Caco-2 (cell line): ENCODE data around the gene ANK2. TPM values are rescaled to one million over a fixed set of nuclear protein-coding genes. Genes with fewer than 3 reads are reported as not detected.

Experiments
- BruUV-seq: library from RNA; stranded (reverse); fragments of 400-500 nt; replicated peaks from 2 replicates; lab custom pipeline; 2021; lab: Mats Ljungman, UMichigan
- CTCF ChIA-PET: fragments of 300-600 bp; sonication (Branson Sonifier 250); formaldehyde crosslinking; loops from one replicate; lab custom pipeline; 2022; ENCODE audit warnings: antibody characterized with exemption; lab: Charles Lee
- POLR2A ChIA-PET: fragments of 300-600 bp; sonication (Branson Sonifier 250); formaldehyde crosslinking; loops from one replicate; lab custom pipeline; 2022; ENCODE audit warnings: antibody characterized with exemption; lab: Charles Lee
- DNase-seq, 2 experiments: peaks; one replicate each; pipeline versions ENCODE4 v3.0.0 to v3.0.0-alpha.2; 2020 to 2022
- H3K27me3 ChIP-seq: replicated peaks from 2 replicates; pipeline ENCODE4 v1.6.0; 2011; ENCODE audit warnings: low read length; ENCODE audit not compliant: control insufficient read depth, insufficient read depth
- H3K36me3 ChIP-seq: 2 replicates; pipeline ENCODE4 v1.5.1; 2011; ENCODE audit warnings: low read length; ENCODE audit not compliant: control insufficient read depth, insufficient read depth
- H3K4me1 ChIP-seq: fragments of 250-450 bp; sonication (Bioruptor Pico); 2 replicates; pipeline ENCODE4 v1.5.1; 2020; ENCODE audit warnings: mild to moderate bottlenecking
- H3K4me3 ChIP-seq: 2 replicates; pipeline ENCODE4 v1.5.1; 2011; ENCODE audit warnings: low read depth, mild to moderate bottlenecking, control low read depth, low read length
- H3K9me3 ChIP-seq: fragments of 250-450 bp; sonication (Bioruptor Pico); 2 replicates; pipeline ENCODE4 v1.5.1; 2020; ENCODE audit warnings: mild to moderate bottlenecking, moderate library complexity
- H3K27ac Mint-ChIP-seq: one replicate; pipeline ENCODE4 v1.8.0; 2022; ENCODE audit warnings: mixed read lengths; ENCODE audit not compliant: unreplicated experiment
- H3K27me3 Mint-ChIP-seq: one replicate; pipeline ENCODE4 v1.8.0; 2022; ENCODE audit warnings: mixed read lengths; ENCODE audit not compliant: insufficient read depth, unreplicated experiment
- H3K36me3 Mint-ChIP-seq: one replicate; pipeline ENCODE4 v1.8.0; 2022; ENCODE audit warnings: mild to moderate bottlenecking, mixed read lengths; ENCODE audit not compliant: insufficient read depth, unreplicated experiment
- H3K4me1 Mint-ChIP-seq: one replicate; pipeline ENCODE4 v1.8.0; 2022; ENCODE audit warnings: low read depth, mixed read lengths; ENCODE audit not compliant: unreplicated experiment
- H3K4me3 Mint-ChIP-seq: one replicate; pipeline ENCODE4 v1.8.0; 2022; ENCODE audit warnings: mild to moderate bottlenecking, moderate library complexity, mixed read lengths; ENCODE audit not compliant: unreplicated experiment
- H3K9me3 Mint-ChIP-seq: one replicate; pipeline ENCODE4 v1.8.0; 2022; ENCODE audit warnings: mixed read lengths; ENCODE audit not compliant: unreplicated experiment
- CTCF ChIP-seq, 2 experiments: fragments of 200-600 bp in 1 of 2; IDR thresholded peaks; 1 replicate in 1 of 2; 2 replicates in 1 of 2; pipeline versions ENCODE4 v1.5.1 to v1.8.0; 2011 to 2022; ENCODE audit warnings: antibody characterized with exemption in 1 of 2, control low read depth in 1 of 2, inconsistent platforms in 1 of 2, low read depth in 1 of 2, low read length in 1 of 2, mild to moderate bottlenecking in 1 of 2, moderate library complexity in 1 of 2; ENCODE audit not compliant: insufficient read depth in 1 of 2, severe bottlenecking in 1 of 2, unreplicated experiment in 1 of 2
- intact Hi-C: fragments of 100-400 bp; cut with micrococcal nuclease; formaldehyde crosslinking; loops from one replicate; pipeline ENCODE4 v1.10.0; 2022; ENCODE audit not compliant: unreplicated experiment
- total RNA-seq: library from RNA; stranded (reverse); gene quantifications from 2 replicates; pipeline ENCODE4 v1.2.3, GENCODE V29; 2022

The ANK2 gene
- total RNA-seq, 1 experiment from 2014 or later = 26.3 TPM

GRCh38 chr4:113144091-113144490 is 94.6 kb downstream of the ANK2 start:
- Histone ChIP-seq H3K4me1 (peaks cover 54% of the 10 kb centered on the region), H3K36me3 (no peaks in the 10 kb centered on the region), H3K9me3 (no peaks in the 10 kb centered on the region), H3K27me3 (no peaks in the 10 kb centered on the region), H3K4me3 (no peak overlapping the region)
- Mint-ChIP-seq H3K4me1 (peaks cover 26% of the 10 kb centered on the region), H3K27me3 (no peaks in the 10 kb centered on the region), H3K4me3 (no peak overlapping the region), H3K27ac (no peak overlapping the region), H3K9me3 (peaks cover 6% of the 10 kb centered on the region), H3K36me3 (peaks cover 4% of the 10 kb centered on the region)
- BruUV-seq = no TSS peak
- intact Hi-C loops = no loop called here
- no peak for TF ChIP-seq CTCF (IDR thresholded peaks at IDR 0.05; ENCODE audit: insufficient read depth in 1 of 2, low read depth in 1 of 2, low read length in 1 of 2, severe bottlenecking in 1 of 2, unreplicated experiment in 1 of 2)
- ChIA-PET POLR2A (no interaction called here), CTCF (no interaction called here)
- no peak for DNase-seq

GRCh38 chr4:113145147-113145518 is 95.7 kb downstream of the ANK2 start:
- Histone ChIP-seq H3K4me3 (no peak overlapping the region), H3K27me3 (no peaks in the 10 kb centered on the region), H3K36me3 (no peaks in the 10 kb centered on the region), H3K9me3 (no peaks in the 10 kb centered on the region), H3K4me1 (peaks cover 58% of the 10 kb centered on the region)
- Mint-ChIP-seq H3K4me1 (peaks cover 29% of the 10 kb centered on the region), H3K36me3 (peaks cover 6% of the 10 kb centered on the region), H3K27me3 (no peaks in the 10 kb centered on the region), H3K4me3 (no peak overlapping the region), H3K27ac (peak overlapping the region; percentile 53), H3K9me3 (peaks cover 10% of the 10 kb centered on the region)
- DNase-seq = no peak
- intact Hi-C loops = no loop called here
- ChIA-PET POLR2A (no interaction called here), CTCF (interaction anchor here (0.7 kb wide), 1 partner anchor 14 kb away, joined by 3 read pairs; no protein-coding TSS in a partner anchor)
- no peak for TF ChIP-seq CTCF (IDR thresholded peaks at IDR 0.05; ENCODE audit: insufficient read depth in 1 of 2, low read depth in 1 of 2, low read length in 1 of 2, severe bottlenecking in 1 of 2, unreplicated experiment in 1 of 2)
- BruUV-seq = no TSS peak

GRCh38 chr4:113145519-113146291 is 96.3 kb downstream of the ANK2 start:
- DNase-seq = no peak
- peaks cover 6% of the 10 kb centered on the region for H3K36me3 Mint-ChIP-seq
- no peak overlapping the region for H3K4me3 Mint-ChIP-seq
- ChIA-PET POLR2A (no interaction called here), CTCF (interaction anchor here (0.7 kb wide), 1 partner anchor 15 kb away, joined by 3 read pairs; no protein-coding TSS in a partner anchor)
- H3K27me3 Mint-ChIP-seq = no peaks in the 10 kb centered on the region
- peaks cover 10% of the 10 kb centered on the region for H3K9me3 Mint-ChIP-seq
- H3K9me3 ChIP-seq = no peaks in the 10 kb centered on the region
- no peak overlapping the region for H3K4me3 ChIP-seq
- BruUV-seq = no TSS peak
- peaks cover 29% of the 10 kb centered on the region for H3K4me1 Mint-ChIP-seq
- H3K27ac Mint-ChIP-seq = peak overlapping the region; percentile 53
- peaks cover 58% of the 10 kb centered on the region for H3K4me1 ChIP-seq
- H3K27me3 ChIP-seq = no peaks in the 10 kb centered on the region
- H3K36me3 ChIP-seq = no peaks in the 10 kb centered on the region
- intact Hi-C loops = loop anchor here (2.0 kb wide), 2 partner anchors 29 to 77 kb away; no protein-coding TSS in a partner anchor
- TF ChIP-seq CTCF (IDR thresholded peaks at IDR 0.05; ENCODE audit: insufficient read depth in 1 of 2, low read depth in 1 of 2, low read length in 1 of 2, severe bottlenecking in 1 of 2, unreplicated experiment in 1 of 2) = no peak
